Measurements from ENCODE around the gene DCAF10.

- TF ChIP-seq CTCF (IDR thresholded peaks at IDR 0.05; ENCODE audit: low read depth, low read length, missing input control) = no peak
- TF ChIP-seq GABPA (IDR thresholded peaks at IDR 0.05 in 1 of 2, conservative IDR thresholded peaks at IDR 0.05 in 1 of 2) = no peak
- TF ChIP-seq YY1 (IDR thresholded peaks at IDR 0.05) = no peak
- no peak for TF ChIP-seq RAD21 (IDR thresholded peaks at IDR 0.05)
- TF ChIP-seq REST (IDR thresholded peaks at IDR 0.05) = no peak
- TF ChIP-seq SP1 (IDR thresholded peaks at IDR 0.05) = no peak
- TF ChIP-seq HNF4A (conservative IDR thresholded peaks at IDR 0.05) = no peak
- TF ChIP-seq NR2F2 (IDR thresholded peaks at IDR 0.05) = no peak
- TF ChIP-seq TAF1 (conservative IDR thresholded peaks at IDR 0.05) = no peak
- TF ChIP-seq ATF3 (IDR thresholded peaks at IDR 0.05) = no peak
- no peak for TF ChIP-seq EGR1 (IDR thresholded peaks at IDR 0.05; ENCODE audit: low read depth in 2 of 2)
- no peak for TF ChIP-seq ZBTB33 (IDR thresholded peaks at IDR 0.05)
Observed at GRCh38 chr9:37776328-37776727, 24.3 kb upstream of the DCAF10 start.

Data from liver (tissue), 3 donors.